HEK293 (cell line): ENCODE results near the gene KRTAP7-1.
A peak's percentile ranks its signal among the peaks of the same experiment; 100 is the strongest.

ENCODE experiments used
- TRIM28 ChIP-seq: IDR thresholded peaks from 2 replicates; pipeline ENCODE4 v1.6.1; 2011; ENCODE audit warnings: low read length, control low read depth, borderline replicate concordance
- ZNF140 ChIP-seq: fragments of 450-650 bp; formaldehyde crosslinking; IDR thresholded peaks from 2 replicates; pipeline ENCODE4 v1.5.1; 2016; ENCODE audit warnings: missing biosample characterization, missing genetic modification characterization
- ZNF239 ChIP-seq: fragments of 450-650 bp; formaldehyde crosslinking; IDR thresholded peaks from 2 replicates; pipeline ENCODE4 v1.5.1; 2016; ENCODE audit warnings: missing biosample characterization, missing genetic modification characterization
- ZNF292 ChIP-seq: fragments of 450-650 bp; formaldehyde crosslinking; IDR thresholded peaks from 2 replicates; pipeline ENCODE4 v1.5.1; 2016; ENCODE audit warnings: low read depth, missing biosample characterization, missing genetic modification characterization, borderline replicate concordance
- ZNF529 ChIP-seq: fragments of 450-650 bp; formaldehyde crosslinking; IDR thresholded peaks from 2 replicates; pipeline ENCODE4 v1.5.1; 2017; ENCODE audit warnings: missing genetic modification characterization, missing biosample characterization; ENCODE audit not compliant: insufficient replicate concordance
- ZNF558 ChIP-seq: fragments of 450-650 bp; formaldehyde crosslinking; IDR thresholded peaks from 2 replicates; pipeline ENCODE4 v1.5.1; 2016; ENCODE audit warnings: missing biosample characterization, missing genetic modification characterization
- ZNF585B ChIP-seq: fragments of 450-650 bp; formaldehyde crosslinking; IDR thresholded peaks from 2 replicates; pipeline ENCODE4 v1.5.1; 2016; ENCODE audit warnings: missing biosample characterization, missing genetic modification characterization
- ZNF664 ChIP-seq: fragments of 450-650 bp; formaldehyde crosslinking; IDR thresholded peaks from 2 replicates; pipeline ENCODE4 v1.5.1; 2016; ENCODE audit warnings: missing biosample characterization, missing genetic modification characterization
- ZXDB ChIP-seq: fragments of 450-650 bp; formaldehyde crosslinking; IDR thresholded peaks from 2 replicates; pipeline ENCODE4 v1.5.1; 2016; ENCODE audit warnings: missing biosample characterization, missing genetic modification characterization
- TF ChIP-seq, protein P1 (sequence below): fragments of 450-650 bp; formaldehyde crosslinking; IDR thresholded peaks from 2 replicates; pipeline ENCODE4 v1.5.1; 2016; ENCODE audit warnings: missing biosample characterization, missing genetic modification characterization
- TF ChIP-seq, protein P2 (sequence below): fragments of 450-650 bp; formaldehyde crosslinking; IDR thresholded peaks from 2 replicates; pipeline ENCODE4 v1.5.1; 2016; ENCODE audit warnings: missing biosample characterization, missing genetic modification characterization, borderline replicate concordance
- TF ChIP-seq, protein P3 (sequence below): fragments of 450-650 bp; formaldehyde crosslinking; IDR thresholded peaks from 2 replicates; pipeline ENCODE4 v1.5.1; 2016; ENCODE audit warnings: missing biosample characterization, missing genetic modification characterization
- TF ChIP-seq, protein P4 (sequence below): fragments of 450-650 bp; formaldehyde crosslinking; conservative IDR thresholded peaks from 2 replicates; pipeline ENCODE4 v1.5.1; 2016; ENCODE audit warnings: low read depth, missing biosample characterization, missing genetic modification characterization
- TF ChIP-seq, protein P5 (sequence below): fragments of 450-650 bp; formaldehyde crosslinking; IDR thresholded peaks from 2 replicates; pipeline ENCODE4 v1.5.1; 2016; ENCODE audit warnings: missing biosample characterization, missing genetic modification characterization

The KRTAP7-1 gene

DNA sequence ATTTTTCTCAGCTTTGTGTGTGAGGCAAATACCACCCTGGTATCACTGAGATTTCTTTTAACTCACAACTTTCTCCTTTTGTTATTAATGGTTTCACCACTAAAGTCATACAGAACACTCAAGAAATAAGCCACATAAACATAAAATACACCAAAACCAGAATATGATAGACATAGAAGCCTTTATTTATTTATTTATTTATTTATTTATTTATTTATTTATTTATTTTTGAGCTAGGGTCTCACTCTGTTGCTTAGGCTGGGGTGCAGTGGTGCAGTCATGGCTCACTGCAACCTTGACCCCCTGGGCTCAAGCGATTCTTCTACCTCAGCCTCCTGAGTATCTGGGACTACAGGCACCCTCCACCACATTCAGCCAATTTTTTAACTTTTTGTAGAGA lies 29.0 kb downstream of the KRTAP7-1 start (continued):
- TF ChIP-seq ZNF529, result peak; percentile 10
- TF ChIP-seq ZNF664 (tag by site-specific recombination), result 0 out of 2 replicates have a peak, but pooled peaks have one; percentile 25
- TF ChIP-seq ZXDB (tag by site-specific recombination), result 0 out of 2 replicates have a peak, but pooled peaks have one; percentile 27
- TF ChIP-seq ZNF558 (tag by site-specific recombination), result peak; percentile 52; the same call in 1 of the 2 replicates
- TF ChIP-seq ZNF239 (tag by site-specific recombination), result no peak
- TF ChIP-seq ZNF292 (tag by site-specific recombination), result 0 out of 2 replicates have a peak, but pooled peaks have one; percentile 40
- TF ChIP-seq, protein P1, sequence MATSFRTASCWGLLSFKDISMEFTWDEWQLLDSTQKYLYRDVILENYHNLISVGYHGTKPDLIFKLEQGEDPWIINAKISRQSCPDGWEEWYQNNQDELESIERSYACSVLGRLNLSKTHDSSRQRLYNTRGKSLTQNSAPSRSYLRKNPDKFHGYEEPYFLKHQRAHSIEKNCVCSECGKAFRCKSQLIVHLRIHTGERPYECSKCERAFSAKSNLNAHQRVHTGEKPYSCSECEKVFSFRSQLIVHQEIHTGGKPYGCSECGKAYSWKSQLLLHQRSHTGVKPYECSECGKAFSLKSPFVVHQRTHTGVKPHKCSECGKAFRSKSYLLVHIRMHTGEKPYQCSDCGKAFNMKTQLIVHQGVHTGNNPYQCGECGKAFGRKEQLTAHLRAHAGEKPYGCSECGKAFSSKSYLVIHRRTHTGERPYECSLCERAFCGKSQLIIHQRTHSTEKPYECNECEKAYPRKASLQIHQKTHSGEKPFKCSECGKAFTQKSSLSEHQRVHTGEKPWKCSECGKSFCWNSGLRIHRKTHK (tag by site-specific recombination), result no peak
- no peak for TF ChIP-seq TRIM28
- TF ChIP-seq, protein P2, sequence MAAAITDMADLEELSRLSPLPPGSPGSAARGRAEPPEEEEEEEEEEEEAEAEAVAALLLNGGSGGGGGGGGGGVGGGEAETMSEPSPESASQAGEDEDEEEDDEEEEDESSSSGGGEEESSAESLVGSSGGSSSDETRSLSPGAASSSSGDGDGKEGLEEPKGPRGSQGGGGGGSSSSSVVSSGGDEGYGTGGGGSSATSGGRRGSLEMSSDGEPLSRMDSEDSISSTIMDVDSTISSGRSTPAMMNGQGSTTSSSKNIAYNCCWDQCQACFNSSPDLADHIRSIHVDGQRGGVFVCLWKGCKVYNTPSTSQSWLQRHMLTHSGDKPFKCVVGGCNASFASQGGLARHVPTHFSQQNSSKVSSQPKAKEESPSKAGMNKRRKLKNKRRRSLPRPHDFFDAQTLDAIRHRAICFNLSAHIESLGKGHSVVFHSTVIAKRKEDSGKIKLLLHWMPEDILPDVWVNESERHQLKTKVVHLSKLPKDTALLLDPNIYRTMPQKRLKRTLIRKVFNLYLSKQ, result peak; percentile 41; the same call in 1 of the 2 replicates
- peak; percentile 44 for TF ChIP-seq ZNF140
- TF ChIP-seq, protein P3, sequence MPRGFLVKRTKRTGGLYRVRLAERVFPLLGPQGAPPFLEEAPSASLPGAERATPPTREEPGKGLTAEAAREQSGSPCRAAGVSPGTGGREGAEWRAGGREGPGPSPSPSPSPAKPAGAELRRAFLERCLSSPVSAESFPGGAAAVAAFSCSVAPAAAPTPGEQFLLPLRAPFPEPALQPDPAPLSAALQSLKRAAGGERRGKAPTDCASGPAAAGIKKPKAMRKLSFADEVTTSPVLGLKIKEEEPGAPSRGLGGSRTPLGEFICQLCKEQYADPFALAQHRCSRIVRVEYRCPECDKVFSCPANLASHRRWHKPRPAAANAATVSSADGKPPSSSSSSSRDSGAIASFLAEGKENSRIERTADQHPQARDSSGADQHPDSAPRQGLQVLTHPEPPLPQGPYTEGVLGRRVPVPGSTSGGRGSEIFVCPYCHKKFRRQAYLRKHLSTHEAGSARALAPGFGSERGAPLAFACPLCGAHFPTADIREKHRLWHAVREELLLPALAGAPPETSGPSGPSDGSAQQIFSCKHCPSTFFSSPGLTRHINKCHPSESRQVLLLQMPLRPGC (tag by site-specific recombination), result no peak
- TF ChIP-seq ZNF585B (tag by site-specific recombination), result no peak
- TF ChIP-seq, protein P4, sequence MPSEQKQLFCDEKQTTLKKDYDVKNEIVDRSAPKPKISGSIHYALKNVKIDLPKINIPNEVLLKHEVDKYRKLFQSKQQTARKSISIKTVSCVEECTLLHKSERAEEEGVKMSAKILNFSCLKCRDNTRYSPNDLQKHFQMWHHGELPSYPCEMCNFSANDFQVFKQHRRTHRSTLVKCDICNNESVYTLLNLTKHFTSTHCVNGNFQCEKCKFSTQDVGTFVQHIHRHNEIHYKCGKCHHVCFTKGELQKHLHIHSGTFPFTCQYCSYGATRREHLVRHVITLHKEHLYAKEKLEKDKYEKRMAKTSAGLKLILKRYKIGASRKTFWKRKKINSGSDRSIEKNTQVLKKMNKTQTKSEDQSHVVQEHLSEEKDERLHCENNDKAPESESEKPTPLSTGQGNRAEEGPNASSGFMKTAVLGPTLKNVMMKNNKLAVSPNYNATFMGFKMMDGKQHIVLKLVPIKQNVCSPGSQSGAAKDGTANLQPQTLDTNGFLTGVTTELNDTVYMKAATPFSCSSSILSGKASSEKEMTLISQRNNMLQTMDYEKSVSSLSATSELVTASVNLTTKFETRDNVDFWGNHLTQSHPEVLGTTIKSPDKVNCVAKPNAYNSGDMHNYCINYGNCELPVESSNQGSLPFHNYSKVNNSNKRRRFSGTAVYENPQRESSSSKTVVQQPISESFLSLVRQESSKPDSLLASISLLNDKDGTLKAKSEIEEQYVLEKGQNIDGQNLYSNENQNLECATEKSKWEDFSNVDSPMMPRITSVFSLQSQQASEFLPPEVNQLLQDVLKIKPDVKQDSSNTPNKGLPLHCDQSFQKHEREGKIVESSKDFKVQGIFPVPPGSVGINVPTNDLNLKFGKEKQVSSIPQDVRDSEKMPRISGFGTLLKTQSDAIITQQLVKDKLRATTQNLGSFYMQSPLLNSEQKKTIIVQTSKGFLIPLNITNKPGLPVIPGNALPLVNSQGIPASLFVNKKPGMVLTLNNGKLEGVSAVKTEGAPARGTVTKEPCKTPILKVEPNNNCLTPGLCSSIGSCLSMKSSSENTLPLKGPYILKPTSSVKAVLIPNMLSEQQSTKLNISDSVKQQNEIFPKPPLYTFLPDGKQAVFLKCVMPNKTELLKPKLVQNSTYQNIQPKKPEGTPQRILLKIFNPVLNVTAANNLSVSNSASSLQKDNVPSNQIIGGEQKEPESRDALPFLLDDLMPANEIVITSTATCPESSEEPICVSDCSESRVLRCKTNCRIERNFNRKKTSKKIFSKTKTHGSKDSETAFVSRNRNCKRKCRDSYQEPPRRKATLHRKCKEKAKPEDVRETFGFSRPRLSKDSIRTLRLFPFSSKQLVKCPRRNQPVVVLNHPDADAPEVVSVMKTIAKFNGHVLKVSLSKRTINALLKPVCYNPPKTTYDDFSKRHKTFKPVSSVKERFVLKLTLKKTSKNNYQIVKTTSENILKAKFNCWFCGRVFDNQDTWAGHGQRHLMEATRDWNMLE, result peak; percentile 80
- TF ChIP-seq, protein P5, sequence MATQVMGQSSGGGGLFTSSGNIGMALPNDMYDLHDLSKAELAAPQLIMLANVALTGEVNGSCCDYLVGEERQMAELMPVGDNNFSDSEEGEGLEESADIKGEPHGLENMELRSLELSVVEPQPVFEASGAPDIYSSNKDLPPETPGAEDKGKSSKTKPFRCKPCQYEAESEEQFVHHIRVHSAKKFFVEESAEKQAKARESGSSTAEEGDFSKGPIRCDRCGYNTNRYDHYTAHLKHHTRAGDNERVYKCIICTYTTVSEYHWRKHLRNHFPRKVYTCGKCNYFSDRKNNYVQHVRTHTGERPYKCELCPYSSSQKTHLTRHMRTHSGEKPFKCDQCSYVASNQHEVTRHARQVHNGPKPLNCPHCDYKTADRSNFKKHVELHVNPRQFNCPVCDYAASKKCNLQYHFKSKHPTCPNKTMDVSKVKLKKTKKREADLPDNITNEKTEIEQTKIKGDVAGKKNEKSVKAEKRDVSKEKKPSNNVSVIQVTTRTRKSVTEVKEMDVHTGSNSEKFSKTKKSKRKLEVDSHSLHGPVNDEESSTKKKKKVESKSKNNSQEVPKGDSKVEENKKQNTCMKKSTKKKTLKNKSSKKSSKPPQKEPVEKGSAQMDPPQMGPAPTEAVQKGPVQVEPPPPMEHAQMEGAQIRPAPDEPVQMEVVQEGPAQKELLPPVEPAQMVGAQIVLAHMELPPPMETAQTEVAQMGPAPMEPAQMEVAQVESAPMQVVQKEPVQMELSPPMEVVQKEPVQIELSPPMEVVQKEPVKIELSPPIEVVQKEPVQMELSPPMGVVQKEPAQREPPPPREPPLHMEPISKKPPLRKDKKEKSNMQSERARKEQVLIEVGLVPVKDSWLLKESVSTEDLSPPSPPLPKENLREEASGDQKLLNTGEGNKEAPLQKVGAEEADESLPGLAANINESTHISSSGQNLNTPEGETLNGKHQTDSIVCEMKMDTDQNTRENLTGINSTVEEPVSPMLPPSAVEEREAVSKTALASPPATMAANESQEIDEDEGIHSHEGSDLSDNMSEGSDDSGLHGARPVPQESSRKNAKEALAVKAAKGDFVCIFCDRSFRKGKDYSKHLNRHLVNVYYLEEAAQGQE (tag by site-specific recombination), result 0 out of 2 replicates have a peak, but pooled peaks have one; percentile 17
- TF ChIP-seq, all 188 proteins: peak for 16
